NB4 (cell line): ENCODE results near the gene GNB1.

Experiments
- DNase-seq: peaks from one replicate; pipeline ENCODE4 v3.0.0; 2010; ENCODE audit warnings: low read depth
- H3K4me3 ChIP-seq: one replicate; pipeline ENCODE4 v1.5.1; 2011; ENCODE audit warnings: mild to moderate bottlenecking, low read depth, low read length, moderate library complexity
- CTCF ChIP-seq: IDR thresholded peaks from one replicate; pipeline ENCODE4 v1.5.1; 2012; ENCODE audit warnings: low read depth, low read length
- MAX ChIP-seq: IDR thresholded peaks from 2 replicates; pipeline ENCODE4 v1.6.1; 2011; ENCODE audit warnings: low read depth, low read length
- MYC ChIP-seq: IDR thresholded peaks from 2 replicates; pipeline ENCODE4 v1.6.1; 2011; ENCODE audit warnings: low read depth, low read length
- POLR2A ChIP-seq: IDR thresholded peaks from 2 replicates; pipeline ENCODE4 v1.6.1; 2011; ENCODE audit warnings: mild to moderate bottlenecking; ENCODE audit not compliant: insufficient read length; ENCODE audit errors: extremely low read depth

The GNB1 gene

GRCh38 chr1:1927751-1928150 is 36.9 kb upstream of the GNB1 start:
- no peak overlapping the region for H3K4me3 ChIP-seq
- DNase-seq = no peak
- TF ChIP-seq MYC = no peak
- TF ChIP-seq CTCF = no peak
- TF ChIP-seq MAX = no peak
- no peak for TF ChIP-seq POLR2A

- no peak overlapping the region for H3K4me3 ChIP-seq
- TF ChIP-seq MYC (no peak), CTCF (no peak), POLR2A (no peak), MAX (no peak)
- DNase-seq = no peak
Measured at GRCh38 chr1:1926886-1927660, 36.2 kb upstream of the GNB1 start.

GRCh38 chr1:1926346-1926811 is 35.5 kb upstream of the GNB1 start:
- no peak overlapping the region for H3K4me3 ChIP-seq
- TF ChIP-seq POLR2A (no peak), CTCF (no peak), MAX (no peak), MYC (no peak)
- no peak for DNase-seq

GRCh38 chr1:1925437-1926345 is 34.8 kb upstream of the GNB1 start:
- no peak for DNase-seq
- H3K4me3 ChIP-seq = no peak overlapping the region
- TF ChIP-seq MAX = no peak
- no peak for TF ChIP-seq POLR2A
- no peak for TF ChIP-seq MYC
- TF ChIP-seq CTCF = no peak

- TF ChIP-seq MAX (no peak), MYC (no peak), POLR2A (no peak), CTCF (no peak)
- H3K4me3 ChIP-seq = no peak overlapping the region
- DNase-seq = no peak
Measured at GRCh38 chr1:1924849-1925248, 34.0 kb upstream of the GNB1 start.
